ENCODE measurements around the gene IDH3A.

DNA sequence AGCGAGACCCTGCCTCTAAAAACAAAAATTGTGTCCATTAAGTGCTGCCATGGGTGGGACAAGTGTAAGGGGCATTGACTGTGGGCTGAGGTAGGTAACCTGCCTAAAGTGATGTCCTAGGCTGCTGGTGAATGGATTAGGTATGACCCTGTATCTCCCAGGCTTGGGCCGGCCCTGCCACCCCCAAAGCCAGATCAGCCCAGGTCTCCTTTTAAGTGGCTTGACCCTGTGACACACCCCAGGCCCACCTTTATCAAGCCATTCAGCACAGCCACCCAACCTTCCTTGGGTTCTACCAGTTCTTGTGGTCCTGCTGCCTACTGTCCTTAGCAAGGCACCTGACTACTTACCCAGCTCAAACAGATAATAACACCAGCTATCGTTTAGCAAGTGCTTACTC lies 36.6 kb upstream of the IDH3A start:
- TF ChIP-seq, protein P1, sequence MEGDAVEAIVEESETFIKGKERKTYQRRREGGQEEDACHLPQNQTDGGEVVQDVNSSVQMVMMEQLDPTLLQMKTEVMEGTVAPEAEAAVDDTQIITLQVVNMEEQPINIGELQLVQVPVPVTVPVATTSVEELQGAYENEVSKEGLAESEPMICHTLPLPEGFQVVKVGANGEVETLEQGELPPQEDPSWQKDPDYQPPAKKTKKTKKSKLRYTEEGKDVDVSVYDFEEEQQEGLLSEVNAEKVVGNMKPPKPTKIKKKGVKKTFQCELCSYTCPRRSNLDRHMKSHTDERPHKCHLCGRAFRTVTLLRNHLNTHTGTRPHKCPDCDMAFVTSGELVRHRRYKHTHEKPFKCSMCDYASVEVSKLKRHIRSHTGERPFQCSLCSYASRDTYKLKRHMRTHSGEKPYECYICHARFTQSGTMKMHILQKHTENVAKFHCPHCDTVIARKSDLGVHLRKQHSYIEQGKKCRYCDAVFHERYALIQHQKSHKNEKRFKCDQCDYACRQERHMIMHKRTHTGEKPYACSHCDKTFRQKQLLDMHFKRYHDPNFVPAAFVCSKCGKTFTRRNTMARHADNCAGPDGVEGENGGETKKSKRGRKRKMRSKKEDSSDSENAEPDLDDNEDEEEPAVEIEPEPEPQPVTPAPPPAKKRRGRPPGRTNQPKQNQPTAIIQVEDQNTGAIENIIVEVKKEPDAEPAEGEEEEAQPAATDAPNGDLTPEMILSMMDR (conservative IDR thresholded peaks at IDR 0.05 in 1 of 2, IDR thresholded peaks at IDR 0.05 in 1 of 2; ENCODE audit: low read depth in 1 of 2, low read length in 2 of 2): no peak
- no peak for TF ChIP-seq EZH2 (IDR thresholded peaks at IDR 0.05; ENCODE audit: low read length, missing control alignments)

All from fibroblast of lung (primary cell).